Large intestine (tissue), 3 donors: ENCODE results near the gene IL2RA. TPM values are rescaled to one million over a fixed set of nuclear protein-coding genes. Genes with fewer than 3 reads are reported as not detected.
"Not testable (repeated sequence)": the region's sequence is repeated elsewhere in the genome, so short reads cannot be mapped to it uniquely, and the experiment has no call there.

ENCODE experiments used
- DNase-seq, 2 donors: peaks; one replicate each; pipeline versions ENCODE4 v3.0.0 to v3.0.0-alpha.2; 2013
- H3K27ac ChIP-seq: one replicate; pipeline ENCODE4 v1.5.1; 2013; ENCODE audit warnings: low read length
- H3K27me3 ChIP-seq: 2 replicates; pipeline ENCODE4 v1.6.1; 2013; ENCODE audit warnings: low read length; ENCODE audit not compliant: control insufficient read depth, insufficient read depth
- H3K36me3 ChIP-seq: 2 replicates; pipeline ENCODE4 v1.6.1; 2013; ENCODE audit warnings: low read length; ENCODE audit not compliant: control insufficient read depth, insufficient read depth
- H3K4me1 ChIP-seq: one replicate; pipeline ENCODE4 v1.6.1; 2013; ENCODE audit warnings: low read length; ENCODE audit not compliant: control insufficient read depth, insufficient read depth
- H3K4me3 ChIP-seq: one replicate; pipeline ENCODE4 v1.5.1; 2013; ENCODE audit warnings: low read length
- H3K9me3 ChIP-seq: one replicate; pipeline ENCODE4 v1.6.1; 2013; ENCODE audit warnings: mild to moderate bottlenecking, low read depth, low read length, moderate library complexity; ENCODE audit not compliant: control insufficient read depth
- WGBS: methylation state at CpG from one replicate; pipeline ENCODE4 v1.1.5; 2013; ENCODE audit warnings: low lambda C conversion rate; ENCODE audit not compliant: insufficient coverage; 5-methylcytosine and 5-hydroxymethylcytosine counted together
- polyA plus RNA-seq: library from polyadenylated mRNA; unstranded; fragments of 120-200 nt; gene quantifications from one replicate; pipeline ENCODE4 v1.2.1, GENCODE V29; 2013

IL2RA gene
- polyA plus RNA-seq, 1 donor: 0.52 TPM

- no peak overlapping the region for H3K4me3 ChIP-seq
- no peak overlapping the region for H3K27ac ChIP-seq
- WGBS: no CpG with 5 or more reads among the region's 8 CpGs
- H3K9me3 ChIP-seq: no peaks in the 10 kb centered on the region
- H3K36me3 ChIP-seq: no peaks in the 10 kb centered on the region
- no peak for DNase-seq
- no peaks in the 10 kb centered on the region for H3K4me1 ChIP-seq
- H3K27me3 ChIP-seq: no peaks in the 10 kb centered on the region
These were observed 56.2 kb downstream of the IL2RA start for GRCh38 chr10:6005856-6006395.

- WGBS: no CpG with 5 or more reads among the region's 6 CpGs
- H3K4me3 ChIP-seq, H3K36me3 ChIP-seq, H3K9me3 ChIP-seq, H3K4me1 ChIP-seq, H3K27ac ChIP-seq, DNase-seq, H3K27me3 ChIP-seq: not testable (repeated sequence)
These were observed 56.9 kb downstream of the IL2RA start for GRCh38 chr10:6005161-6005804.

DNA sequence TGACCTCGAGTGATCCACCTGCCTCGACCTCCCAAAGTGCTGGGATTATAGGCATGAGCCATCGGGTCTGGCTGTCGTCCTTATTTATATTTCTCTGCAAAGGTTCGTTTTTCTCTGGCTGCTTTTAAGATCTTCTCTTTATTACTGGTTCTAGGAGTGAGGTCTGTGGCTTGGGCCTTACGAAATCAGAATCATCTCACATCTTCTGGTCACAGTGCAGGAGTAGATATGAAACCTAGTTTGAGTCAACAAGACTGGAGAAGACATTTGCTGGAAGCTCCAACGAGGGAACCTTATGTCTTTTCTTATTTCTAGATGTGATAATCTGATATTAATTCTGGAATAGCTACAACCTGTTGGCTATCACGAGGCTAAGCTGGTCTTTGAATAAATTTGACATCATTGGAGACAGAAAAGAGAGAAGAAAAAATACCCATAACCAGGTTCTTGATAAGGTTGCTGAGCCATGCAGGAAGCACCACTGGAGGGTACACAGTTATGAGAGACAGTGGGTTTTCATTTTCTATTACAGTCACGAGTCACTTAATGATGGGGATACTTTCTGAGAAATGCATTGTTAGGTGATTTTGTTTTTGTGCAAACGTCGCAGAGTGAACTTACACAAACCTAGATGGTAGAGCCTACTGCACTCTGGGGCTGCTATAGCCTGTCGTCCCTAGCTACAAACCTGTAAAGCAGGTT lies 59.2 kb downstream of the IL2RA start:
- Histone ChIP-seq H3K4me3 (no peak overlapping the region), H3K36me3 (no peaks in the 10 kb centered on the region), H3K4me1 (no peaks in the 10 kb centered on the region), H3K9me3 (no peaks in the 10 kb centered on the region), H3K27me3 (peaks cover 5% of the 10 kb centered on the region), H3K27ac (no peak overlapping the region)
- no CpG with 5 or more reads among the region's 12 CpGs for WGBS
- no peak for DNase-seq

GRCh38 chr10:5999440-6000165 lies 62.6 kb downstream of the IL2RA start:
- no CpG with 5 or more reads among the region's 20 CpGs for WGBS
- Histone ChIP-seq H3K9me3 (no peaks in the 10 kb centered on the region), H3K4me3 (no peak overlapping the region), H3K27ac (no peak overlapping the region), H3K27me3 (peaks cover 5% of the 10 kb centered on the region), H3K36me3 (no peaks in the 10 kb centered on the region), H3K4me1 (no peaks in the 10 kb centered on the region)
- no peak for DNase-seq

DNA sequence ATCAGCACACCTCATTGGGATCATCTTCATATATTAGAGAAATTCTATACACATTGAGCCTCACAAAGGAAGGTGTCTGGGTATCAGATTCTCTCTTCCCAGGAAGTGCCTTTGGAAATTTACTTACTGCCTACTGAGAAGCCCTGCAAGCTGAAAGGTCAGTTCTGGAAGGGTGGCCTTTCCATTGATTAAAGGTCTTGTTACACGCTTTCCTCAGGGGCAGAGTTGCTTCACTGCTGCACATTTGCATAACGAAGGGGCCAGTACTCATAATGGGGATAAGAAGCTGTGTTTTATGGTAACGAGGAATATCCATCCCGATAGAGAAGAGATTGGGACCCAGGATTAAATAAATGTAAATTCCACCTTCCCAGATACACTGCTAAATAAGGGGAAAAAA lies 65.5 kb downstream of the IL2RA start:
- no peak overlapping the region for H3K4me3 ChIP-seq
- no peaks in the 10 kb centered on the region for H3K9me3 ChIP-seq
- H3K36me3 ChIP-seq: no peaks in the 10 kb centered on the region
- WGBS: 90% methylated on average over 2 of the region's 4 CpGs
- H3K27me3 ChIP-seq: peaks cover 5% of the 10 kb centered on the region
- no peaks in the 10 kb centered on the region for H3K4me1 ChIP-seq
- H3K27ac ChIP-seq: no peak overlapping the region
- DNase-seq: no peak

DNA sequence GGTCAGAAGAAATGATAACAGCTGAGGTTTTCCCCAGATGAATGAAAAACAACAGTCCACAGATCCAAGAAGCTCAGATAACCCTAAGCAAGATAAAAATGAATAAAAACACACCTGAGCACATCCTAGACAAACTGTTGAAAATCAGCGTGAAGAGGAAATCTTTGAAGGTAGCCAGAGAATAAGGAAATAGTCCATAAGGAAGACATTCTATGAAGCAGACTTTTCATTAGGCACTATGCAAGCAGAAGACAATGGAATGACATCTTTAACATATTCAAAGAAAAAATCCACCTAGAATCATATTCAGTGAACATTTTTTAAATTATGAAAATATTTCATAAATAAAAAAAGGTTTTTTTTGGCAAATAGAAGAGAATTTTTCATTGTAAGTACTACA lies 69.8 kb downstream of the IL2RA start:
- Histone ChIP-seq H3K27me3 (no peaks in the 10 kb centered on the region), H3K4me3 (no peak overlapping the region), H3K27ac (no peak overlapping the region), H3K9me3 (no peaks in the 10 kb centered on the region), H3K36me3 (no peaks in the 10 kb centered on the region), H3K4me1 (no peaks in the 10 kb centered on the region)
- DNase-seq: no peak
- 83% methylated on average over 1 of the region's 1 CpG for WGBS

GRCh38 chr10:5991708-5992107 lies 70.5 kb downstream of the IL2RA start:
- no peaks in the 10 kb centered on the region for H3K9me3 ChIP-seq
- H3K4me3 ChIP-seq: no peak overlapping the region
- H3K4me1 ChIP-seq: no peaks in the 10 kb centered on the region
- no peak overlapping the region for H3K27ac ChIP-seq
- no peaks in the 10 kb centered on the region for H3K36me3 ChIP-seq
- no peak for DNase-seq
- no peaks in the 10 kb centered on the region for H3K27me3 ChIP-seq

DNA sequence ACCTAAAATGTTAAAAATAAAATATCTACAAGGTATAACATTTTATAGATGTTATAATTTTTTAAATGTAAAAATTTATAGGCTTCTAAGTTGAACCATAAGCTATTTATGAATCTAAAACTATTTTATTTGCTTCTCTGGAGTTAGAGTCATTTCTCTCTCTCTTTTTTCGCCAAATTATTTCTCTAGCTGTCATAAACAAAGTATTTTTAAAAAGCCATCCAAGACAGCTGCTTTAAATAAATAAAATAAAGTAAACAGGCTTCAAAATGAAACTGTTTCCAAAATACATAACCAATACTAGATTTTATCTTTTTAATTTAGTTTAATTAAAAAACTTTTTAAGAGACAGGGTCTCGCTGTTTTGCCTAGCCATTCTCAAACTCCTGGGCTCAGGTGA lies 72.4 kb downstream of the IL2RA start:
- no peak for DNase-seq
- no peaks in the 10 kb centered on the region for H3K4me1 ChIP-seq

DNA sequence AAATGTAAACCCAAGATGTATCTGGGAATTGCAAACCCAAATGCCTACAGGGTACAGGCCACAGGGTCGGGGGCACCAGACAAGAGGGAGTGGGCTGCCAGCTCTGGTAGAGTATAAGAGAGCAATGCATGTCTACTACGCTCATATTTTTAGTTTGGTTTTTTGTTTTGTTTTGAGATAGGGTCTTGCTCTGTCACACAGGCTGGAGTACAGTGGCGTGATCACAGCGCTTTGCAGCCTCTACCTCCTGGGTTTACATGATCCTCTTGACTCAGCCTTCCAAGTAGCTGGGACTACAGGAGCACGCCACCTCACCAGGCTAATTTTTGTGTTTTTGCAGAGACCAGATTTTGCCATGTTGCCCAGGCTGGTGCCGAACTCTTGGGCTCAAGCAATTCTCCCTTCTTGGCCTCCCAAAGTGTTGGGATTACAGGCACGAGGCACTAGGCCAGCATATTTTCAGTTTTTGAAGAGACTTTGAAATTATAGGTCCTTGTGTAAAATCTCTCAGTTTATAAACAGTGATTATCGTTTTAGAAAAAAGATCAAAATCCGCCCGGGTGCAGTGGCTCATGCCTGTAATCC lies 73.7 kb downstream of the IL2RA start:
- Histone ChIP-seq H3K4me3 (no peak overlapping the region), H3K9me3 (no peaks in the 10 kb centered on the region), H3K27me3 (peaks cover 8% of the 10 kb centered on the region), H3K36me3 (no peaks in the 10 kb centered on the region), H3K27ac (no peak overlapping the region), H3K4me1 (no peaks in the 10 kb centered on the region)
- DNase-seq: no peak
- WGBS: 86% methylated on average over 8 of the region's 10 CpGs

More for the DNA sequence above, 72.4 kb downstream of the IL2RA start:
- Histone ChIP-seq H3K27me3 (peaks cover 5% of the 10 kb centered on the region), H3K4me3 (no peak overlapping the region), H3K27ac (no peak overlapping the region), H3K9me3 (no peaks in the 10 kb centered on the region), H3K36me3 (no peaks in the 10 kb centered on the region)
- WGBS: 80% methylated on average over 1 of the region's 2 CpGs

GRCh38 chr10:5987747-5988146 lies 74.4 kb downstream of the IL2RA start:
- no peak for DNase-seq
- Histone ChIP-seq H3K36me3 (no peaks in the 10 kb centered on the region), H3K9me3 (no peaks in the 10 kb centered on the region), H3K4me3 (no peak overlapping the region), H3K27me3 (peaks cover 8% of the 10 kb centered on the region), H3K27ac (no peak overlapping the region), H3K4me1 (no peaks in the 10 kb centered on the region)
- WGBS: 60% methylated on average over 1 of the region's 4 CpGs
